Hematopoietic multipotent progenitor cell (in vitro differentiated cells): Measurements from ENCODE around the gene TSPEAR. TPM values are rescaled to one million over a fixed set of nuclear protein-coding genes. Genes with fewer than 3 reads are reported as not detected.
"Not testable (repeated sequence)": the region's sequence is repeated elsewhere in the genome, so short reads cannot be mapped to it uniquely, and the experiment has no call there.

Experiments
- DNase-seq, 3 donors: peaks; one replicate each; pipeline ENCODE4 v3.0.0-alpha.2; 2011 to 2015; ENCODE audit warnings: low read depth in 2 of 3, low spot score in 2 of 3
- total RNA-seq: library from RNA; depleted of rRNA; stranded (reverse); fragments of >200 nt; gene quantifications from one replicate; pipeline ENCODE4 v1.2.3, GENCODE V29; 2012

The TSPEAR gene
- total RNA-seq, 1 donor: not detected

- DNase-seq: peak in 1 of 3 donors; percentile 57
These were observed 53.5 kb downstream of the TSPEAR start, which contains the start of gene KRTAP12-3 for GRCh38 chr21:44657635-44658540. Gene KRTAP12-3, plus strand, starts transcription at chr21:44657932. Its CDS starts 48 bp downstream, at chr21:44657980.

- DNase-seq: no peak
These were observed 54.5 kb downstream of the TSPEAR start for GRCh38 chr21:44656868-44657267.

GRCh38 chr21:44654576-44655175 lies 56.7 kb downstream of the TSPEAR start, which contains the start of gene KRTAP12-4:
Gene KRTAP12-4, minus strand, starts transcription at chr21:44654659. Its CDS starts 45 bp downstream, at chr21:44654614.
- peak in 1 of 3 donors; percentile 37 for DNase-seq

- DNase-seq: peak in 1 of 3 donors; percentile 44
These were observed 57.5 kb downstream of the TSPEAR start for GRCh38 chr21:44653656-44654575.

GRCh38 chr21:44653123-44653522 lies 58.2 kb downstream of the TSPEAR start:
- DNase-seq: no peak

GRCh38 chr21:44650973-44651675 lies 60.2 kb downstream of the TSPEAR start:
- no peak for DNase-seq

GRCh38 chr21:44650265-44650972 lies 61.0 kb downstream of the TSPEAR start:
- DNase-seq: no peak

- no peak for DNase-seq
These were observed 61.8 kb downstream of the TSPEAR start for GRCh38 chr21:44649521-44650100.

GRCh38 chr21:44648557-44649311 lies 62.6 kb downstream of the TSPEAR start:
- no peak for DNase-seq

GRCh38 chr21:44647222-44647552 lies 64.2 kb downstream of the TSPEAR start:
- no peak for DNase-seq

GRCh38 chr21:44646366-44647221 lies 64.8 kb downstream of the TSPEAR start, which contains the start of gene KRTAP10-11:
Gene KRTAP10-11, plus strand, starts transcription at chr21:44646414. Its CDS starts 45 bp downstream, at chr21:44646459.
- DNase-seq: not testable (repeated sequence)

GRCh38 chr21:44644878-44645277 lies 66.5 kb downstream of the TSPEAR start:
- DNase-seq: no peak

- no peak for DNase-seq
These were observed 67.5 kb downstream of the TSPEAR start for GRCh38 chr21:44643741-44644310.

GRCh38 chr21:44640761-44641160 lies 70.6 kb downstream of the TSPEAR start:
- no peak for DNase-seq

- no peak for DNase-seq
These were observed 72.1 kb downstream of the TSPEAR start for GRCh38 chr21:44639331-44639655.

- DNase-seq: not testable (repeated sequence)
These were observed 72.7 kb downstream of the TSPEAR start for GRCh38 chr21:44638506-44639330.
